MCF 10A (cell line): ENCODE data around the gene TMSB15C. TPM values are rescaled to one million over a fixed set of nuclear protein-coding genes. Genes with fewer than 3 reads are reported as not detected.
"Not testable (repeated sequence)": the region's sequence is repeated elsewhere in the genome, so short reads cannot be mapped to it uniquely, and the experiment has no call there.

Source experiments
- BruUV-seq: library from RNA; stranded (reverse); fragments of 400-500 nt; replicated peaks from 2 replicates; lab custom pipeline; 2021; lab: Mats Ljungman, UMichigan
- CTCF ChIA-PET: fragments of 300-600 bp; sonication (Branson Sonifier 250); formaldehyde crosslinking; extraction: SDS; loops from one replicate; lab custom pipeline; 2021; ENCODE audit warnings: antibody characterized with exemption, inconsistent platforms; lab: Yijun Ruan, JAX
- POLR2A ChIA-PET: fragments of 300-600, 350-650 bp; sonication (Branson Sonifier 250); formaldehyde crosslinking; extraction: SDS; loops from one replicate; lab custom pipeline; 2020; ENCODE audit warnings: antibody characterized with exemption, inconsistent platforms; lab: Yijun Ruan, JAX
- DNase-seq: peaks from one replicate; pipeline ENCODE4 v3.0.0-alpha.2; 2018; ENCODE audit not compliant: unreplicated experiment
- H3K27ac Mint-ChIP-seq: one replicate; pipeline ENCODE4 v1.8.0; 2022; ENCODE audit warnings: mild to moderate bottlenecking, low read depth, mixed read lengths; ENCODE audit not compliant: unreplicated experiment
- H3K27me3 Mint-ChIP-seq: one replicate; pipeline ENCODE4 v1.8.0; 2022; ENCODE audit warnings: mixed read lengths; ENCODE audit not compliant: insufficient read depth, unreplicated experiment
- H3K36me3 Mint-ChIP-seq: one replicate; pipeline ENCODE4 v1.8.0; 2022; ENCODE audit warnings: mild to moderate bottlenecking, moderate library complexity, mixed read lengths; ENCODE audit not compliant: insufficient read depth, unreplicated experiment
- H3K4me1 Mint-ChIP-seq: one replicate; pipeline ENCODE4 v1.8.0; 2022; ENCODE audit warnings: mixed read lengths; ENCODE audit not compliant: insufficient read depth, unreplicated experiment
- H3K4me3 Mint-ChIP-seq: one replicate; pipeline ENCODE4 v1.8.0; 2022; ENCODE audit warnings: mild to moderate bottlenecking, moderate library complexity, mixed read lengths; ENCODE audit not compliant: unreplicated experiment
- H3K9me3 Mint-ChIP-seq: one replicate; pipeline ENCODE4 v1.8.0; 2022; ENCODE audit warnings: mixed read lengths; ENCODE audit not compliant: unreplicated experiment
- CTCF ChIP-seq: fragments of 200-600 bp; IDR thresholded peaks from one replicate; pipeline ENCODE4 v1.8.0; 2022; ENCODE audit warnings: antibody characterized with exemption, mild to moderate bottlenecking; ENCODE audit not compliant: unreplicated experiment
- intact Hi-C: fragments of 100-400 bp; cut with micrococcal nuclease; formaldehyde crosslinking; loops from 2 replicates; pipeline ENCODE4 v1.14.1; 2022
- total RNA-seq: library from RNA; stranded (reverse); gene quantifications from 2 replicates; pipeline ENCODE4 v1.2.3, GENCODE V29; 2022

TMSB15C gene
- total RNA-seq, 1 experiment from 2014 or later, result 1.3 TPM

DNA sequence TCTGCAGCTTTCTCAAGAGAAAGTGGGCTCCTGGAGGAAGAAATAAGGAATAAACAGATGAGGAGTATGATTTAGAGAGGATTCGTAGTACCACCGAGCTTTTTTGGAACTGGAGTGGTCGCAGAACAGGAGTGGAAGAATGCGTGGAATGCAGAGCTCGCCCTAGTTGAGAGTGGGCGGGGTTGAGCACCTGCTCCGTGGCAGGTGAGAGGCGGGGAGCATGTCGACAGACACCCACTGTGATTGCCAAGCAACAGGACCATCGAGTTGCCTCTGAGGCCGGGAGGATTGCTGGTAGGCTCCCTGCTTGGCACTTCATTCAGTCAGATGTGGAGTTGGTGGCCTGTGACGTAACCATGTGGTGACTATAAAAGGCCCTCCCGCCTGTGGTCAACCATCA lies 21.1 kb downstream of the TMSB15C start:
- CTCF ChIA-PET, H3K27ac Mint-ChIP-seq, H3K9me3 Mint-ChIP-seq: not testable (repeated sequence)

DNA sequence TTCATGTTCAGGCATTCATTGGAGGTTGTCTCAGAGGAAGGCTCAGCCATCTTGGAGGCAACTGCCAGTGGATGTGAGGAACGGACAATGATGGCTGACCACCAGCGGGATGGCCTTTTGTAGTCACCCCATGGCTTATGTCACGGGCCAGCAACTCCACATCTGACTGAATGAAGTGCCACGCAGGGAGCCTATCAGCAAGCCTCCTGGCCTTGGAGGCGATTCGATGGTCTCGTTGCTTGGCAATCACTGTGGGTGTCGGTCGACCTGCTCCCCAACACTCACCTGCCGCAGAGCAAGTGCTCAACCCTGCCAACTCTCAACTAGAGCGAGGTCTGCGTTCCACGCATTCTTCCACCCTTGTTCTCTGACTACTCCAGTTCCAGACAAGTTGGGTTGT lies 28.9 kb downstream of the TMSB15C start:
- DNase-seq, result no peak
- peaks cover 53% of the 10 kb centered on the region for H3K27me3 Mint-ChIP-seq
- no peak for TF ChIP-seq CTCF
- no peaks in the 10 kb centered on the region for H3K4me1 Mint-ChIP-seq
- H3K27ac Mint-ChIP-seq, result no peak overlapping the region
- BruUV-seq, result no TSS peak
- POLR2A ChIA-PET, result no interaction called here
- intact Hi-C loops, result no loop called here
- H3K9me3 Mint-ChIP-seq, result no peaks in the 10 kb centered on the region
- no peaks in the 10 kb centered on the region for H3K36me3 Mint-ChIP-seq
- no peak overlapping the region for H3K4me3 Mint-ChIP-seq
- CTCF ChIA-PET, result no interaction called here

More for the DNA sequence above, 21.1 kb downstream of the TMSB15C start:
- H3K36me3 Mint-ChIP-seq, POLR2A ChIA-PET, BruUV-seq, DNase-seq, H3K4me3 Mint-ChIP-seq, intact Hi-C loops, H3K4me1 Mint-ChIP-seq: not testable (repeated sequence)
- H3K27me3 Mint-ChIP-seq, result peaks cover 11% of the 10 kb centered on the region

GRCh38 chrX:104045642-104046041 lies 30.4 kb downstream of the TMSB15C start:
- intact Hi-C loops, result no loop called here
- Mint-ChIP-seq H3K9me3 (no peaks in the 10 kb centered on the region), H3K4me3 (no peak overlapping the region), H3K36me3 (no peaks in the 10 kb centered on the region), H3K27ac (no peak overlapping the region), H3K4me1 (no peaks in the 10 kb centered on the region), H3K27me3 (peaks cover 51% of the 10 kb centered on the region)
- ChIA-PET CTCF (no interaction called here), POLR2A (no interaction called here)
- no peak for TF ChIP-seq CTCF
- DNase-seq, result no peak
- no TSS peak for BruUV-seq

- Mint-ChIP-seq H3K27ac (no peak overlapping the region), H3K9me3 (no peaks in the 10 kb centered on the region), H3K4me1 (no peaks in the 10 kb centered on the region), H3K36me3 (no peaks in the 10 kb centered on the region), H3K4me3 (no peak overlapping the region), H3K27me3 (peaks cover 38% of the 10 kb centered on the region)
- no peak for DNase-seq
- ChIA-PET CTCF (interaction anchor here (0.5 kb wide), 1 partner anchor 79 kb away, joined by 3 read pairs; no protein-coding TSS in a partner anchor), POLR2A (no interaction called here)
- intact Hi-C loops, result no loop called here
- no TSS peak for BruUV-seq
- no peak for TF ChIP-seq CTCF
Observed at GRCh38 chrX:104041003-104041402, 35.0 kb downstream of the TMSB15C start.
